Sciatic nerve (tissue), 2 donors: ENCODE results near the gene CLGN. TPM values are rescaled to one million over a fixed set of nuclear protein-coding genes. Genes with fewer than 3 reads are reported as not detected.
A peak's percentile ranks its signal among the peaks of the same experiment; 100 is the strongest.

Experiments used
- ATAC-seq: fragments of 200-7000 bp; cut with Tn5 transposase; one replicate; pipeline ENCODE4 v1.9.1; 2020; ENCODE audit warnings: mild to moderate bottlenecking, moderate library complexity
- DNase-seq: peaks from one replicate; pipeline ENCODE4 v3.0.0-alpha.2; 2020; ENCODE audit warnings: low spot score
- intact Hi-C: fragments of 100-400 bp; cut with DNase I; formaldehyde crosslinking; loops from one replicate; pipeline ENCODE4 v1.14.2; 2022
- total RNA-seq: library from RNA; stranded (reverse); fragmentation: NEBNext Ultra II Directional; extraction: Animal tissue kit (Norgen Biotek cat#: 25700); gene quantifications from one replicate; pipeline ENCODE4 v1.2.1, GENCODE V29; 2021
- donor health status: DM: no; HTN: no; CAD: no.
- donor health status: DM: no; HTN: no; CAD: no.

Gene CLGN
- total RNA-seq, 1 donor from 2014 or later: 2.1 TPM

DNA sequence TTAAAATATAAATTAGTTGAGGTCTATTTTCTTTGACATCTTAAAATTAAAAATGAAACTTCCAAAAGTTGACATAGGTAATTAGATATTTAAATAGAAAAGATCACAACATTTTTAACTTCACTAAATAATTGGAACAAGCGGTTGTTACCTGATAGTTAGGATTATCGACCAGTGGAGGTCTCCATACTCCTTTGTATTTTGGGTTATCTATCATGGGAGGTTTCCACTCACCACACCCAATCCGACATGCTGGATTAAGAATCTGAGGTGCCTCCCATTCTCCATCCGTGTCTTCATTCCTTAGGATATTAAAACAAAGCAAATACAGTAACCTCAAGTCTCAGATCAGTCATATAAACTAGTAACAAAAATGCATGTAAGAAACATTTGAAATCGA lies 31.8 kb downstream of the CLGN start:
- intact Hi-C loops: no loop called here
- DNase-seq (no peak), ATAC-seq (no peak)

DNA sequence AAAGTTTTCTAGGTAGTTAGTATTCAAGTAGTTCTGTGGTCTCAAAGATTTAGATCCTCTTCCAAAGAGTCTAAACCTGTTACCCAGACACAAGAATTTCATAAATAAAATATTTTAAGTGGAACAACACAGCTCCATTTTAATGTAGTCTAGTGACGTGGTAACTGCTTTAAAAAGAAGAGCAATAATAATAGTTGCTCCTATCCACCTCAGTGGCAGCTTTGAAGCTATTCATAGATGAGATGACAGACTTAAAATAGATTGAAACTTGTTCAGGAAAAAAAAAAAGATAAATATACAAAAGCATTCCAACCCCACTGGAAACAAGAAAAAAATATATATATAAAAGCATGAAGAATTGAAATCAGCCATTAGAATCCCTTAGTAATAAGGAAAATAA lies 39.4 kb downstream of the CLGN start:
- DNase-seq (no peak), ATAC-seq (no peak)
- intact Hi-C loops: no loop called here

DNA sequence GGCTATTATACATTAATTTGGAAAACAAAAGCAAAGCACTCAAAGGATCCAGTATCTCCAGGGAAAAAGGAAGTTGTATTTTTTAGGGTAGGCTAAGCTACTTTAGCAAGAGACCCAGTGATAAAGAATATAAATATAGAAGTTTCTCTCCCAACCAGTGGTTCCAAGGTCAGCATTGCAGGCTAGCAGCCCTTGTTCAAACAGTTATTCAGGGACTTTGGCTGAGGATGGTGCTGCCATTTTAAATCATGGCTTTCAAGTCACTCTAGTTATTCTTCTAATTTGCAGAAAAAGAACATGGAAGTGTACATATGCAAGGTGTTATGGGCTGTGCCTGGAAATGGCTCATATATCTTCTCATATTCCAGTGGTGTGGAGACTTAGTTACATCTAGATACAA lies 44.7 kb downstream of the CLGN start:
- no peak for ATAC-seq

DNA sequence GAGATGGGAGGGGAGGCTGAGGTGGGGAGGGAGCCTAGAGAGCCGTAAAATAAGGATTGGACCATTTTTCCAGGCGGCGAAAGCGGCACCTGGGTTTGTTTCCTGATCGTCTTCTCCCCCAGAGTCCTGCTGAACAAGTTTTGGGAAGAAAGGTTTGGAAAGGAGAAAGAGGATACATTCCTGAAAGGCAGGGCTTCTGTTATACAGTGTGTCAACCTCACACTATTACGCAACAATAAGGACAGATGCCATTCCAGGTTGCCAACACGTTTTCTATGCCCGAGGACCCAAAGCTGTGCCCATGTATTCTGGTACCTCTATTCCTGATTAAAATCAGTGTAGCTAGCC lies 53.3 kb downstream of the CLGN start:
- no peak for ATAC-seq
- intact Hi-C loops: no loop called here
- DNase-seq: no peak

More for the DNA sequence above, 44.7 kb downstream of the CLGN start:
- no peak for DNase-seq
- intact Hi-C loops: no loop called here

DNA sequence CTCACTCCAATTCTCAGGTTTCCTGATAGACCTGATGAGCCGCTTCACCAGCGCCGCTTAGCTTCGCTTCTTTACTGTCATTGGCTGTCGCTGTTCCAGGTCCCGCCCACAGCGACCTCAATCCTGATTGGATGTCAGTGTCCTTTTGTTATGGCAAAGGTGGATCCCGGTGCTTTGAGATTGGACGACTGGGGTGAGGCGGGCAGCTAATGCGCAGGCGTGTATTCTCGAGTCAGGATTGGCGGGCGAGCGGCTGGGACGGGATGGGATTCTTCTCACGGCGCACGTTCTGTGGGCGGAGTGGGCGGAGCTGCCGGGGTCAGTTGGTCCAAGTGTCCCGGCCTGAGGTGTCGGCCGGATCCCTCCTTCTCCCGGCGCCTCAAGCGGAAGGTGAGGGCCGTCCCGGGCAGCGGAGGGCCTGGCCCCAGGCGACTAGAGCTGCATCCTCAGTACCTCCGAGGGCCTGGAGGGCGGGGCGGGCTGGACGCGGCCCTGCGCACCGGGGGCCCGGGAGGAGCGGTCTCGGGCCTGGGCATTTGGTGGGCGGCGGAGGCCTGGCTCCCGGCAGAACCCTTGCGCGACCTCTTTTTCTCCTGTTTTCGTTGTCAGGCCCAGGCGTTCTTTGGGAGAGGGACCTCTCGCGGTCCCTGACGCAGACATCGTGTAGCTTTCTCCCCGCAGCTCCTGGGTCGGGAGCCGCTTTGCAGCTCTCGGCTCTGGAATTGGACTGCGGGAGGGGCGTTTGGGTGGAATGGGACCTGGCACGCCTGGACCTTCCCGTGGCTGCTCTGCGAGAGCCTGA lies 53.9 kb downstream of the CLGN start, which contains the start of gene SCOC:
Gene SCOC, plus strand, starts transcription at position 319 of the 802 bp plus-strand sequence. CDS start 5,525 bp downstream, outside the sequence.
- intact Hi-C loops: no loop called here
- DNase-seq: peak; percentile 99
- peak; percentile 100 for ATAC-seq

DNA sequence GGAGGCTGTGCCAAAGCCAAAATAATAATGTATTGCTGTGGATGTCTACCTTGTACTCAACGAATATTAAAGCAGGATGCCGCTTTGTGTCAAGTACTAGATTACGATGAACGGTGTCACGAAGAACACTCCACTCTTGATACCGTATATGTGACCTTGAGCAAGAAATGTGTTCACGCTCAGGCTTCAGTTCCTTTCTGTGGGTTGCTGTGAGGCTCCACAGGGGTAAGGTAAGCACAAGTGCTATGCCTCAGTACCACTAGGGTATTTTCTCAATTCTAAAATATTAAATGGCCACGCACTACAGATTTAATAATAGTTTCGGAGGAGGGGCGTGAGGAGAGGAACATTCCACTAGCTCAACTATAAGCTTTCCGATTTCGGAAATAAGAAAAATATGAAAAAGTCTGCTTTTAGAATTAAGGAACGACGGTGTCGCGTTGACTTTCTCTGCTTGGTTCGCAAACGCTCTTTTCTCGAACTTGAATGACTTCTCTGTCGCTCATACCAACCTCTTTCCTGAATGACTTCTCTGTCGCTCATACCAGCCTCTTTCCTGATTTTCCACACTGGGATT lies 54.6 kb downstream of the CLGN start:
- intact Hi-C loops: no loop called here
- ATAC-seq (peak; percentile 51), DNase-seq (no peak)

DNA sequence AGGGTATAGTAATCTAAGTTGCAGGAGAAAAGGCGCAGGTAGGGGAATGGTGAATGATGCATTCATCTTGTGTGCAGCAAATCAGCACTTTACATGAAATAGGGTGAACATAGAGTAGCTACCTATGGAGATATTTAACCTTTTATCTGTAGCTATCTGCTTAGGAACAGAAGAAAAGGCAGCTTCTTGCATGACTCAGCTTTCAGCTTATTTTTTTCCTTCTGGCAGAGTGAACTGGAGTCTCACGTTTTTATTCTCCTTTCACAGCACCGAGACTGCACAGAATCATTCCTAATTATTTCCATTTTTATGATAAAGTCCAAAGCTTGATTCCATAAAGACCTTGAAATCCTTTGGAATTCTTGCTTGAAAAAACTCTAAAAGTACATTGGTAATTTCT lies 58.8 kb downstream of the CLGN start:
- intact Hi-C loops: no loop called here
- no peak for DNase-seq

DNA sequence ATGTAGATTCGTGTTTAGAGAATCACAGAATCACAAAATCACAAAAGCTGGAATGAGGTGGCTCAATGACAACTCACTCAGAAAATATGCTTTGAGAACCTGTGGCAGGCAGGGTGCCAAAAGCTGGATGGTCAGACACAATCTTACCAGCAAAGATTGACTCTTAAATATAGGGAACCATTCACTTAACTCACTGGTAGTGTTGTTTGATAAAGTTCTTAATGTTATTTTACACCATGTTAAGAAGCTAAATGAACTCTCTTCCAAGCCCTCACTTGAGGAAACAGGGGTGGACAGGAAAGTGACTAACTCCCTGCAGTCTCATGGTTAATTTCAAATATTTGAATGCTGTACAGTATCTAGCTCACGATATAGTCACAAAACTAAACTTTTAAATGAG lies 59.7 kb downstream of the CLGN start:
- ATAC-seq: no peak
- intact Hi-C loops: no loop called here
- DNase-seq: no peak

More for the DNA sequence above, 58.8 kb downstream of the CLGN start:
- ATAC-seq: no peak

DNA sequence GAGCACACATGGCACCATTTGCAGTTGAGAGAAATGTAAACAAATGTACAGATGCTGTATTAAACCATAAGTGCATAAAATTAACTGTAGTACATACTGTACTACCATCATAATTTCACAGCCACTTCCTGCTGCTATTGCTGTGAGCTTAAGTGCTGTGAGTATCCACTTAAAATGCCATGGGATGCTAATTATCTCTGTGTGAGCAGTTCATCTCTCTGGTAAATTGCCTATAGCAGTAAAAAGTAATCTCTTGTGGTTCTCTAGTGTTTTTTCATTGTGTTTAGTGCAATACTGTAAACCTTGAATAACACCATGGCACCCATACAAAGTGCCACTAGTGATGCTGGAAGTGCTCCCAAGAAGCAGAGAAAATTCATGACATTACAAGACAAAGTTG lies 63.9 kb downstream of the CLGN start:
- ATAC-seq (no peak), DNase-seq (no peak)
- intact Hi-C loops: no loop called here

DNA sequence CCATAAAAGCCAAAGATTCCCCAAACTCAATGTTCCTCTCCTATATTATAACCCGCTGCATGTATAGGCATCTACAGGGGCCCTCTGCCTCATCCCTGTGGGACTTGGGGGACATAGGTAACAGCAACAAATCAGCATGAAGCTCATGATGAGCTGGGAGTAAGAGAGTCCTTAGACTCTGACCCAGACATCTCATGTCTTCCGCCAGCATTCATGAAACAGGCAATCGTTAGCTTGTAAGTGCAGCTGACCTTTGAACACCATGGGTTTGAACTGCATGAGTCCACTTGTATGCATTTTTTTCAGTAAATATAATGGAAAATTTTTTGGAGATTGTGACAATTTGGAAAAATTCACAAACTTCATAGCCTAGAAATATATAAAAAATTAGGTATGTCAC lies 64.4 kb downstream of the CLGN start:
- no peak for DNase-seq
- intact Hi-C loops: no loop called here
- no peak for ATAC-seq

DNA sequence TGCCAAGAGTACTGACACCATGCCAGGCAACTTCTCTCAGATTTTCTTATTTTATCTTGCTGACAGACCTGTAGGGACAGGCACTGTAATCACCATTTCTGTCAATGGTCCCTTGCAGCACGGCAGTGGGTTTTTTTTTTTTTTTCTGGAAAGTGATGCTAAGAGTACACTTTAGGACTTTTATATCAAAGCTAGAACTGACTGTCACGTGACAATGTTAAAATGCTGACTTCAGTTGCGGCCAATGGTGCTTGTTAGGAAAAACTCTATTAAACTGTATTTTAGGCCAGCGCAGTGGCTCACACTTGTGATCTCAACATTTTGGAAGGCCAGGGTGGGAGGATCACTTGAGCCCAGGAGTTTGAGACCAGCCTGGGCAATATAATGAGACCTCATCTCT lies 66.3 kb downstream of the CLGN start:
- DNase-seq (no peak), ATAC-seq (no peak)
- intact Hi-C loops: no loop called here

DNA sequence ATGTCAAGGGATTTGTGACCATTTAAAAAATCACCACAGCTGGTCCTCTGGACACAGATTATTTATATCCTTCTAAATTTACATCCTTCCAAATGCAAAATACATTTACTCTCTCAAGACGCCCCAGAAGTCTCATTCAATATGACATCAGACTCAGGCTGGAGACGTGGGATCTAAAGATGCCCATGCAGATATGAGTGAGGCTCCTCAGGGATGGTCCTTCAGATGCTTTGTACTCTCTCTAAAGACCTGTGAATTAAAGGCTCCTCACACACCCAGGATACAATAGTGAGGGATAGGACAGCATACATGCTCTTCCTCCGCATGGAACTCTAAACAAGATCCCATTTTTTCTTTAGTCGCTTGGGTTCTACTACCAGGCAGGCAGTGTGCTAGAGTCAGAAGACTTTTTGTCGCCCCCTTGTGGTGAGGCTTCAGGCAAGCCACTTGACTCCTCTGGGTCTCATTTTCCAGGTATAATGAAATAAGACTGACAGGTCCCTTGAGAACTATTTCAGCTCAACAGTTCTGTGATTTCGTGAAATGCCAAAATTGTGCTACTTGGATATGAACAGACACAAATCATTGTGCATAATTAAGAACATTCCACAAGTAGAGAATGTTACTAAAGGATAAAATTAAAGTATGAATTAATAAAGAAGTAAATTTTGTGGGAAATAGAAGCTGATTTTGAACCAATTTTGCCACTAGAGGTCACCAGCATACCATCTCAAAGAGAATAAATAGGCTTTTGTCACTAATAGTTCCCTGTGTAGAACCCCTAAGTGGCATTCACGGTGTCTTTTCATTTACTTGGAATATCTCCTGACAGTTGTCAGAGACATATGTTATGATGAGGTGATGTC lies 67.7 kb downstream of the CLGN start:
- intact Hi-C loops: no loop called here
- peak; percentile 84 for ATAC-seq

DNA sequence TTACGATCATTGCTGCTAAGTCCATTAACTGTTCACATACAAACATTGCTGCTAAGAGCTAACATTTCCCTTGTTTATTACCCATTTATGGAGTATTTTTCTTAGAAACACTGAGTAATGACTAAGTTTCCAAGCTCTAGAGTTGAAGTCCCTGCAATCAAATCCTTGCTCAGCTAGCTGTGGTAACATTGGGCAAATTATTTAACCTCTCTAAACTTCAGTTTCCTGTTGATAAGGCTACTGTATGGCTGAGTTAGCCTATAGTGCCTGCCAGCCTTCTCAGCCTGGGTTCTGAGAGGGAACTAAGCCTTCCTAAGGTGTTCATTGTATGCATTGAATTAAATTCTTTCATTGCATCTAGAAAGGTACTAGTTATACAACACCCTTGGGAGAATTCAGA lies 69.2 kb downstream of the CLGN start:
- no peak for DNase-seq
- no peak for ATAC-seq
- intact Hi-C loops: no loop called here

More for the DNA sequence above, 67.7 kb downstream of the CLGN start:
- DNase-seq: peak; percentile 84

DNA sequence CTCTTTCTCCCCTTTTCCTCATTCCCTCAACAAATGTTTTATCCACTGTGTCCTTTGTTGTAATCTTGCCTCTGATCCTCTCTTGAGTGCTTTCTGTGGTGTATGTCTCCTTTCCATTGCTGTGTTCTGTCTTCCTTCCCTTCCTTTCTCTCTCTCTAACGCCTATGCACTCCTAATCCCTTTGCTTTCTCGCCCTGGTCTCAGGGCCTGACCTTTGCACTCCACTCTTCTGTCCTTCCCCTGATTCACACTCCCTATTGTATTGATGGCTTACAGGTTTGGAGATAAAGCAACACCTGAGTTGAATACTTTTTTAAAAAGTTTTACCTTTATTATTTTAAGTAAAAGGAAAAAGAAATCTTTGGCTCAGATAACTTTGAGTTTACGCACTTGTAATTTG lies 69.6 kb downstream of the CLGN start:
- no peak for DNase-seq
- intact Hi-C loops: no loop called here
- ATAC-seq: no peak

DNA sequence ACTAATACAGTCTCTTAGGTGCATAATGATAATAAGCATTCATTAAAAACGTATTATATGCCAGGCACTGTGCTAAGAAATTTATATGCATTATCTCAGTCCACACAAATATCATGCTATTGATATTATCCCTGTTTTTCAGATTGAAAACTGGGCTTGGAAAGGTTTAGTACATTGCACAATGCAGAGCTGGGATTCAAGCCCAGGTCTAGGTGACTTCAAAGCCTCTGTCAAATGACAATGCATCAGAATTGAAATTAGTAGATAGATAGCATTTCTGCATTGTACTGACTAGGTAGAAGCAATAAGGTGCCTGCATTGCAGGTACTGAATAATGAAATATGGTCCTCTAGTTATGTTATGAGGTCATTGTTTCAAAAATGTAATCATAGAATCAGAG lies 72.2 kb downstream of the CLGN start:
- no peak for ATAC-seq
- intact Hi-C loops: no loop called here

DNA sequence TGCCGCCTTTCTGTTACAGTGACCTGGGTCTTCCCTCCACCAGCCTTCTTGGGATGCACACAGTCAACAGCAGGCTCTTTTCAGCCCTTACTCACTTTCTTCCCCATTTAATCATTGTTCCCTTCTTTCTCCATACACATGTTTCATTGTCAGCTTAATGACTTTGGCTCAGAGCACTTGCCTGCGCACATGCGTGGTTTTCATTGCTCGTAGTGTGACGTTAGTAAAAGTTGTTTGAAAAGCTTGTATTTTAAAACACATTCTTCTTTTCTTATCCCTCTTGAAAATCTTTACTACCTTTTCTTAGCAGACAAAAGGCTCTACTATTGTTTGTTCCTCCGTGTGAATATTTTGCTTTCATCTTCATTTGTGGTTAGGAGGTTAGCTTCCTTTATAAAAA lies 73.7 kb downstream of the CLGN start:
- ATAC-seq: no peak
- no peak for DNase-seq
- intact Hi-C loops: no loop called here

More for the DNA sequence above, 72.2 kb downstream of the CLGN start:
- DNase-seq: no peak

DNA sequence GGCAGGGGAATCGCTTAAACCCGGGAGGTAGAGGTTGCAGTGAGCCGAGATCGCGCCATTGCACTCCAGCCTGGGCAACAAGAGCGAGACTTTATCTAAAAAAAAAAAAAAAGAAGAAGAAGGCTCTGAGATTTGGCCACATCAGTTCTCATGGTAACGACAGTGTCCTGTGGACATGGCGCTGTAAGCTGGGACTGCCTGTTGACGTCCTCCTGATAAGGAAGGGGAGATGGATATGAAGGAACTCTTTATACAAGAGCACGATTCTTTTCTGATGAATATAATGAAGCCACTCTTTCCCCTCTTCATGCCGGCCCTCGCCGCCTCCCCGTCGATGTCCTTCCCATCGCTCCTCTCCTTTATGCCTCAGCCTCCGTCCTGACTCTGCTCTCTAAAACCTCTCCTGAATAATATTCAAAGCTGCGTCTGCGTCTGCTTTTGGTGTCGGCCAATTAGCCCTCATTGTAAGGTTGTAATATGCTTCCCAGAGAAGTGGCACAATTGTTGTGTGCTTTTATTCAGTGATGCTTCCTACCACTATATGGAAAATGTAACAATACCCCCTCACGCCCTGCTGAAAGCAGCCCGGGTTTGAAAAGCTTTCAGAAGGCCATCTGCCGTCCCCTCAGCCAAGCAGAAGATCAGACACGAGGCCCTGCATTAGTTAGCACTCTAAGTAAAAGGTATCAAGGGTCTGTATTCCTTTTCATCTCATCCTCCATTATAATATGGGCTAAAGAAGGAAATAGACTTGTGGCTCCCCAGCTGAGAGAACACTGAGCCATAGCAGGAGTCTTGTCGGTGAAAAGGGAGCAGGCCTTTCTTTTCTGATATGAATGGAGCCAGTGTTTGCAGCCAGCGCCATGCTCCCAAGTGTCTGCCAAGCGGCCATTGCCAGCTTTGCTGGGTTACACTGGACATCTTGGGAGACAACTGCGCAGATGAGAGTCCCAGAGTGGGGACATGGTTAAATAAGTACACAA lies 76.1 kb downstream of the CLGN start:
- intact Hi-C loops: no loop called here
- ATAC-seq: no peak
- no peak for DNase-seq

DNA sequence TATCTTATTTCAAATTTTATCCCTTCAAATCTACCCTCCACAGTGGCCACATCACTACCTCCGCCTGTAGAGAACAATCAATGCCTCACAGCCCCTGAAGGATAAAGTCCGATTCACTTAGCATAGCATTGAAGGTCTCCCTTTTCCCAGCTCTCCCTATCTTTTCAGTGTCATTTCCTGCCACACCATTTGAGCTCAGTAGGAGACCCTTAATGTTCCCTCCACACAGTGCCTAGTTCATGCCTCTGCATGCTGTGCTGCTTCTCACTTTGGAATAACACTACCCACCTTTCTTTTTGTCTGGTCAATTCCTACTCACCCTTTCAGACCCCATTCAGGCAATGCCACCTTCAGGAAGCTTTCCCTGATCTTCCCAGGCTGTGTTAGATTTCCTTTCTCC lies 77.6 kb downstream of the CLGN start:
- intact Hi-C loops: no loop called here
- no peak for DNase-seq
- no peak for ATAC-seq

DNA sequence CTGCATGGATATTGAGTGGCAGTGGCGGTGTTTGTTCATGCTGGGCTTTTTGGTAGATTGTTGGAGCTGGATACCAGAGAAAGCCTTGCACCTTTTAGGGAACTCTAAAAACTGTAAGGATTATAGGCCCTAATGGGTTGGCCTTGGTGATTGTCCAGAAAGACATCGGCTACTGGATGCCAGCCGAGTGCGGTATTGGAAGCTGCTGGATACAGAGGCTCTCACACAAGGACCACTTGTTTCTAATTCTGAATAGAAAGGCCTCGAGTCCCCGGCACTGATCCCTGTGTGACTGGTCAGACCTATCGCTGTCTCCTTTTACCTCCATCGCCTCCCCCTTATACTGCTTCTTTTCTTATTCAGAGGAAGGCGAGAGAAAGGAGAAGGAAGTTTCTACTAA lies 81.3 kb downstream of the CLGN start:
- intact Hi-C loops: no loop called here
- ATAC-seq (no peak), DNase-seq (no peak)
